MM.1S (cell line): ENCODE results near the gene TRNP1.

Experiments used
- CTCF ChIP-seq: fragments of 300-600 bp; sonication (generic); IDR thresholded peaks from 2 replicates; pipeline ENCODE4 v1.5.1; 2016; ENCODE audit warnings: antibody characterized with exemption, low read length, mixed read lengths
- EZH2phosphoT487 ChIP-seq: fragments of 300-600 bp; sonication (generic); IDR thresholded peaks from 2 replicates; pipeline ENCODE4 v1.6.1; 2018; ENCODE audit warnings: antibody characterized with exemption, low read length

GRCh38 chr1:26965213-26965612, 28.3 kb upstream of the TRNP1 start:
- TF ChIP-seq EZH2phosphoT487 = no peak
- no peak for TF ChIP-seq CTCF
